HG03280 (cell line): Measurements from ENCODE around the gene PA2G4.
"Not testable (repeated sequence)": the region's sequence is repeated elsewhere in the genome, so short reads cannot be mapped to it uniquely, and the experiment has no call there.

Source experiments
- ATAC-seq: cut with Tn5 transposase; IDR thresholded peaks from one replicate; pipeline ENCODE4 v1.9.1; 2021; ENCODE audit warnings: mild to moderate bottlenecking, moderate library complexity; ENCODE audit not compliant: unreplicated experiment

Gene PA2G4

GRCh38 chr12:56152756-56153677, 48.7 kb downstream of the PA2G4 start:
- no peak for ATAC-seq

- no peak for ATAC-seq
These were observed 49.3 kb downstream of the PA2G4 start for GRCh38 chr12:56153678-56154065.

GRCh38 chr12:56154246-56154771, 50.0 kb downstream of the PA2G4 start:
- ATAC-seq: no peak

DNA sequence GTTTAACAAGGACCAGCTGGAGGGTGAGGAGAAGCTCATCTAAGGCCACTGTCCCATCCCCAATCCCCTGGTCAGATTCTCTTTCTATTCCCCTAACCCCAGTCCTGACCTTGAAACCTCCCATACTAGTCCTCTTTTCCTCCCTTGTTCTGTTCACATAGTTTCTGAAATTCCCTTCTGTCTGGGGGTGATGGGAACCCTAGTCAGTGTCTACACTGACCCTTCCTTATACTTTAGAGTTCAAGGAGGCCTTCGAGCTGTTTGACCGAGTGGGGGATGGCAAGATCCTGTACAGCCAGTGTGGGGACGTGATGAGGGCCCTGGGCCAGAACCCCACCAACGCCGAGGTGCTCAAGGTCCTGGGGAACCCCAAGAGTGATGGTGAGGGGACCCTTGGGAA, 50.5 kb downstream of the PA2G4 start:
- ATAC-seq: no peak

- no peak for ATAC-seq
These were observed 51.0 kb downstream of the PA2G4 start for GRCh38 chr12:56155256-56155845.

GRCh38 chr12:56156464-56157200, 52.3 kb downstream of the PA2G4 start:
- not testable (repeated sequence) for ATAC-seq

GRCh38 chr12:56157201-56158028, 53.1 kb downstream of the PA2G4 start:
- peak; percentile 43 for ATAC-seq

DNA sequence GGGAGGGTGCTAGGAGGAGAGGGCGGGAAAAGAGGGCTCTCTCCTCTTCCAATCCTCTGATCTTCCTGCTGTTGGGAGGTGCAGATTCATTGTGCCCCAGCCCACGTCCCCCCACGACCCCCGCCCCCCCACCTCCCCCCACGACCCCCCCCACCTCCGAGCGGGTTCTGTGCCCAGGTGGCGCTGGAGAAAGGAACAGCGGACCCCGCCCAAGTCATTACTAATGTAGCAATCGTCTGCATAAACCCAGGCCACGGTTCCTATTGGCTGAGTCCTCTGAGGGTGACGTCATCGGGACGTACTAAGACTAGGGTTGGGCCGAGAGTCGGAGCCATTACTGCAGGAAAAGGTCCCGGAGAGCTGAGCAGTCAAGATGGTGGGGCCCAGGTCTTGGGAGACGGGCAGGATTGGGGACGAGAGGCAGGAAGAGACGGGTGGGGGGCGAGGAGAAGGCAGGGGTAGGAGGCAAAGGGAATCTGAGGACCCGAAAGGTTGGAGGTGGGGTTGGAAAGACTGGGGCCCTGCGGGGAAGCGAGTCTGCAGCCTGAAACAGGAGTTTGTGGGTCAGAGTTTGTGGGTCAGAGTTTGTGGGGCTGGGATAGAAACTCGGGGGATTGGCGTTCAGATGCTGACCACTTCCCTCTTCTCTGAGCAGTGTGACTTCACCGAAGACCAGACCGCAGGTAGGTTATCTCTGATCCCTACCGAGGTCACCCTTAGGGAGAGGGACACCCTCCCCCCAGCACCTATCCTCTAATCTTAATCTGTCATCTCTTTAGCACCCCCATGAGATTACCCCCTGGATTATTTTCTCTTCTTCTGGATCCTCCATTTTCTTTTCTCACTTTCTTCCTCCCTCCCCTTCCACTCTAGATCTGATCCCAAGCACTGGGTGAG, 53.9 kb downstream of the PA2G4 start, which contains the start of gene MYL6:
Gene MYL6, plus strand, starts transcription at position 331 of the 897 bp plus-strand sequence. Its CDS starts 43 bp downstream, at position 374.
- ATAC-seq: peak; percentile 81

DNA sequence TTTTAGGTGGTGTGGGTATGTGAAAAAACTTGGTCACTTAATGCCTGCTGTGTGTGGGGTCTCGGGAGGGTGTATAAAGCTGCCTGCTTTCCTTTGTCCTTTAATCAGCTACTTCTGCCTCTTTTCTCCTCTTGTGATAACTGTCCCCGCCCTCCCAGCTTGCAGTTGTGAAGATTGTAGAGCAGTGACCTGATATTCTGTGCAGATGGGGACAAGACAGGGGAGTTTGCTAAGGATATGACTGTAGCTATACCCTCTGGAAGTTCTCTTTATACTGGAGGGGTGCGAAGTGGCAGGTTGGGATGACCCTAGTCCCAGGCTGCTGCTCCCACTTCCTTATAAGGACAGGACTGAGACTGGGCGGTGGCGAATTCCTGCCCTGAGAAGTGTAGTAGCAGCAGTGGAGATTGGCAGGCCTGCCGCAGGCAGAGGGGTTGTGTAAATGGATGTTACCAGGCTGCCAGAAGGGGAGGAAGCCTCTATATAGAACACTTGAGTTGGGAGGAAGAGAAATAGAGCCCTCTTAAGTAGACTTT, 54.6 kb downstream of the PA2G4 start:
- no peak for ATAC-seq

DNA sequence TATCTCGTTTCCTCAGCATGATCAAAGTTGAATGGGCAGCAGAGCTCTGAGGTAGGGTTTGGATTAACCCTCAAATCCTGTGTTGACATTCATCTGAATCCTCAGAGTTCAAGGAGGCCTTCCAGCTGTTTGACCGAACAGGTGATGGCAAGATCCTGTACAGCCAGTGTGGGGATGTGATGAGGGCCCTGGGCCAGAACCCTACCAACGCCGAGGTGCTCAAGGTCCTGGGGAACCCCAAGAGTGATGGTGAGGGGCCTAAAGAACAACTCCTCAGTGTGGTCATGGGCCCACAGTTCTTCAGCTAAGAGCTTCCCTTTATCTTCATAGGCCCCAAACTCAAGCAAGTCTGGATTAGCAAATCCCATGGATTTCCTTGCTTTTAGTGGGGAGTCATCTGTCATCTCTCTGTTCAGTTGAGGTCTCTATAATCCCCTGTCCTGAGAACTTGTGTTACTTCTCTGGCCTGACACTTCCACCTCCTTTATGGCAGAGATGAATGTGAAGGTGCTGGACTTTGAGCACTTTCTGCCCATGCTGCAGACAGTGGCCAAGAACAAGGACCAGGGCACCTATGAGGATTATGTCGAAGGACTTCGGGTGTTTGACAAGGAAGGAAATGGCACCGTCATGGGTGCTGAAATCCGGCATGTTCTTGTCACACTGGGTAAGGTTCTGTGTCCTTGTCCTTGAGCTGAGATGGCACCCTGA, 55.3 kb downstream of the PA2G4 start:
- ATAC-seq: no peak

DNA sequence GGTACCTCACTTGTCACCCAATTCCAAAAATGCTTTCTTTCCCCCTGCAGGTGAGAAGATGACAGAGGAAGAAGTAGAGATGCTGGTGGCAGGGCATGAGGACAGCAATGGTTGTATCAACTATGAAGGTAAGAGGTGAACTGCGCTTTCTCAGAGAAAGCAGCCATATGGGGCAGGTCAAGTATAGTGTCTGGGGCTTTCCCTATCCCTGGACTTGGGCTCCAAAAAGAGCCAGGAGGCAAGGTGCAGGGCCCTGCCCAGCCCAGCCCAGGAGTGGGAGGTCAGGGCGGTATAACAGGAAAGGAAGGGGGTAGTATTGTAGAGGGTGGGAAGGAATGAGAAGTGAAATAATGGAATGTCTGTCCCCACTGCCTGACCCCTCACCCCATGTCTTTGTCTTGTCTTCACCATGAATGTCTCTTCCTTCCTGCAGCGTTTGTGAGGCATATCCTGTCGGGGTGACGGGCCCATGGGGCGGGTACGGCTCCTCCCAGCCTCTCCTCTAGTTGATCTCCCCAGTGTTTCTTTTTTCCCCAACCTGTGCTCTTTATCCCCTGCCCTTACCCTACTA, 55.9 kb downstream of the PA2G4 start:
- ATAC-seq: no peak

DNA sequence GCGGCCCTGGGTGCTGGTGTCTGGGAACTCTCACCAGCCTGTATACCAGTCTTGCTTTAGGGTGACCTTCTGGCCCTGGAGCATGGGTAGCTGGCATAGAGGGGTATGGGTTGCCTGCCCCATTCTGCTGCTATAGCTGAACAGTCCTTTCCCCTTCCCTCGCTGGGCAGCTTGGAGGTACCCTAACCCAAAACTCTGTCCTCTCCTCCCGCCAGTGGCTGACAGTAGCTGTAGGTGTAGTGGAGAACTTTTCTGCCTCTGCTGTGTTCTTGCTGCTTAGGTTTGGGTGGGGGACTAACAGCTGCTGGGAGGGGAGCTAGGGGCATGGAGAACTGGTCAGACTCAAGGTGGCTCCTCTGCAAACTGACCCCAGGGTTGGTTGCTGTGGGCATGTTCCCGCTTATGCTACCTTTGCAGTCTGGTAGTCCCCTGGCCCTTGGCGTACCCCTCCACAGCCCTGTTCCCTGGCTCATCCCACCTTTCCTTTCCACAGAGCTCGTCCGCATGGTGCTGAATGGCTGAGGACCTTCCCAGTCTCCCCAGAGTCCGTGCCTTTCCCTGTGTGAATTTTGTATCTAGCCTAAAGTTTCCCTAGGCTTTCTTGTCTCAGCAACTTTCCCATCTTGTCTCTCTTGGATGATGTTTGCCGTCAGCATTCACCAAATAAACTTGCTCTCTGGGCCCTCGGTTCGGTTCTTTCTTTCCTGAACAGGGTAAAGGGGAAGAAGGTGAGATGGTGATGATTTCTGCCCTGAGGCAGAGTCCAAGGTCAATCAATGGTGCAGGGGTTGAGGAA, 56.7 kb downstream of the PA2G4 start:
- no peak for ATAC-seq

DNA sequence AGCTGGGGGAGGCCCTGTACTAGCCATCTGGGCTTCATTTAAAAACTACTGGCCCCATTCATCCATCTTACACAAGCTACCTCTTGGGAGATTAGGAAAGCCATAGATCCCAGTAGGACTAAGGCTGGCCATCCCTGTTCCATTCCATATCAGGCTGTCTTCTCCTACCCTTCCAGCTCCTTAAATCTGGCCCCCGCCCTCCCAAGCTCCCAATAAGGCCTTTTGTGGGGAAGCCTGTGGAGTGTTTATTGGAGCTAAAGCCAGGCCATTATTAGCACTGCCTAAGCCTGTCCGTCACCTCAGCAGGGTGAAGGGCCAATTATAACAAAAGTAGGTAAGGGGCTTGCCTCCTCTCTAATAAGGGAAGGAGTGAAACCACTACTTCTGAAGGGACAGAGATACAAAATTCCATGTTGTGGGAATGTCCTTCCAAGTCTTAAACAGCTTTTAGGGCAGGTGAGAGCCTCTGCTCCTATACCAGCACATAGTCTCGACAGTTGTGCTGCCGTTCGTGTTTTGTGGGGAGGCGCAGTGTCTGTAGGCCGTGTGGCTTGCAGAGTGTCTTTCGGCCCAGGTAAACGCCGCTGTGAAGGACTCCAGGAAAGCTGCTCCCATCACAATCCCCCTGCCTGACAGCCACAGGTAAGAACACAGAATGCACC, 57.5 kb downstream of the PA2G4 start:
- ATAC-seq: no peak

GRCh38 chr12:56162468-56163290, 58.3 kb downstream of the PA2G4 start:
- no peak for ATAC-seq
